GM18873 (cell line): ENCODE data around the gene FAAP100.

Experiments
- ATAC-seq: cut with Tn5 transposase; IDR thresholded peaks from one replicate; pipeline ENCODE4 v1.9.1; 2021; ENCODE audit warnings: mild to moderate bottlenecking, moderate library complexity, moderate number of reproducible peaks; ENCODE audit not compliant: unreplicated experiment, low FRiP score

FAAP100 gene

DNA sequence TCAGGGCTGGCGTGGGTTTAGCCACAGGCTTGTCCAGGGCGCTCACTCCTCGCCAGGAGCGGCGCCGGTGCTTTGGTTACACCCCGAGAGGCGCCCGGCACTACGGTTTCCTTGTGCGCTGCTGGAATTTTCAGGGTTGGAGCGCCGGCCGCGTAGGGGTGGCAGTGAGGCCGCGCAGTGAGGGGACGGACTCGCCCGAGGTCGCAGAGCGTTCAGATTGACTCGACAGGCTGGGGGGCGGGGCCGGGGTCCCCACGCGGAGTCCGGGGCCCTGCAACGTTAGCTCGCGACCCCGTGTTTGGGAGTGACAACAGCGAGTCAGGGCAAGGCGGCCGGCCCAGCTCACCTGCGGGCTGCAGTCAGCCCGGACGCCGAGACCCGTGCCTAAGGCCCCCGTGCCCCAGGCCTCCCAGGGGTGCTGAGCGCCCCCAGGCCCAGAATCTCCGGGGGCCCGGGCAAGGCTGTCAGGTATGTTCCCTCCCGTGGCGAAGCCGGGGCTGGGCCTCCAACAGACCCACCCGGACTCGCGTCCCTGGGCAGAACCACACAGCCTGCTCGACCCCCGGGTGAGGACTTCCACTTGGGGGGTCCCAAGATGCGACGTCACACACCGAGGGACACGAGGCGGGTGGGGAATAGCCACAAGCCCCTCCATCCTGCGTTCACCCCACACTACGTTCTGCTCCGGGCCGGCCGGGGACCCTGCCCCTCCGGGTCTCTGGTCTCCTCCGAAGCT lies 38.2 kb downstream of the FAAP100 start:
- no peak for ATAC-seq

DNA sequence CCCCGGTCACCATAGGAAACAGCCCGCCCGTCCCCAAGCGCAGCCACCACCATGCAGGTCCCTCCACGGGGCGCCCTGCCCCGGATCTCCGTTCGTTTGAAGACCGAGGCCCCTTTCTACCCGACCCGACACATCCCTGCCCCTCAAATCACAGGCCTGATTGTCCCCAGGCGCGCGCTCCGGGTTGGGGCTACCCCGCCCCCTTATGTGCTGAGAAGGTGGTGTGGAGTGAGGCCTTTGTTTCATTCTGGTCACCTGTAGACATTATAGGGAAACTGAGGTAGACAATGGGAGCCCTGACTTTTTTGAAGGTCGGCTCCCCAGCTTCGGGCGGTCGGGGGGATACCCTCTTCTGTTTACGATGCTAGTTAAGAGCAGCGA lies 38.8 kb downstream of the FAAP100 start:
- no peak for ATAC-seq

DNA sequence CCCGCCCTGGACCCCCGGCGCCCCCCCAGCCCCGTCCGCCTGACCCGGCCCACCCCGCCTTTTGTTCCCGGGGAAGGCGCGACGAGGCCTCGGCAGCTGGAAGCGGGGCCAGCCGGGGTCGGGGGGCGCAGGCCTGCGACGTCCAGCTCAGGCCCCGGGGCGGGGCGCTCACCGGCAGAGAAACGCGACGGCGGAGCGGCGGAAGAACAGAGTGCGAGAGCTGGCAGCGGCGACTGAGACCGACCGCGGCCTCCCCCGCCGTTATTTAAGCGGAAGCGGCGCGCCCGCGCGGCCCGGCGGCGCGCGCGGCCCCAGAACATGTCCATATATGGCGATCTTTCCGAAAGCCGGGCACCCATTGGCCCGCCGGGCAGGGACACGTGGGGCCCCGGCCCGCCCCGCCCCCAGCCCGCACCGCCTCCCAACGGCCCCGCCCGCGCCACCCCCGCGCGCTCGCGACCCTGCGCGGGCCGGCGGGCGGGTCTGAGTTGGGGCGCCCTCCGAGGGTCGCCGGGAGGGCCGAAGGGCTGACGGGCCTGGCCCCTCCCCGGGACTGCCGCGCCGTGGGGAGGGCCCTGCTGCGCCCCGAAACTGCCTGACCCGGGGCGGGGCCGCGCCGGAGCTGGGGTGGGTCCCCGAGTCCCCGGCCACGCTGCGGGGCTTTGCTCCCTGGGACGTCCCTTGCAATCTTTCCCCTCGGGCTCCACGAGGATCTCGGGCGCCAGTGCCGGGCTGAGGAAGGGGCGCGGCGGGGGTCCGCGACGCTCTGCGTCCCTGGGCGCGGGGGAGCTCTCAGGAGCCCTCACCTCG lies 39.4 kb downstream of the FAAP100 start, which contains the start of gene ACTG1:
ACTG1 (minus strand) TSS at position 238 of the 810 bp plus-strand sequence. CDS start 445 bp downstream, outside the sequence.
- ATAC-seq, result peak; percentile 28

DNA sequence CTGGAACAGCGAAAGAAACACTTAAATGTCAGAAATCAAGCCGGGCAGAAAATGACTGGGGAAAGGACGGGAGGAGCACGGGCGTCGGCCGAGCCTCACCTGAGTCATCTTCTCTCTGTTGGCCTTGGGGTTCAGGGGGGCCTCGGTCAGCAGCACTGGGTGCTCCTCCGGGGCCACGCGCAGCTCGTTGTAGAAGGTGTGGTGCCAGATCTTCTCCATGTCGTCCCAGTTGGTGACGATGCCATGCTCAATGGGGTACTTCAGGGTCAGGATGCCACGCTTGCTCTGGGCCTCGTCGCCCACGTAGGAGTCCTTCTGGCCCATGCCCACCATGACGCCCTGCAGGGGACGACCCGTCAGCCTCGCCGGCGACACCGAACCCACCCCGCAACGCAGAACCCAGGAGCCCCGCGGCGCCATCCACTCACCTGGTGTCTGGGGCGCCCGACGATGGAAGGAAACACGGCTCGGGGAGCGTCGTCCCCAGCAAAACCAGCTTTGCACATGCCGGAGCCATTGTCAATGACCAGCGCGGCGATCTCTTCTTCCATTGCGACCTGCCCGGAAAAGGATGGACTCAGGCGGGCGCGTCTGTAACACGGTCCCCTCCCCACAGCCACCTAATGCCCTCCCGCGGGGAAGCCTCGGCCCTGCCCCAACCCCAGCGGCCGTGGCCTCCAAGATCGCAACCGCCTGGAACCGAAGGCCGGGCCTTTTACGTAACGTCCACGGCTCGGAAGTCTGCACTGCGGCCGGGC lies 40.2 kb downstream of the FAAP100 start:
- peak; percentile 0 for ATAC-seq

DNA sequence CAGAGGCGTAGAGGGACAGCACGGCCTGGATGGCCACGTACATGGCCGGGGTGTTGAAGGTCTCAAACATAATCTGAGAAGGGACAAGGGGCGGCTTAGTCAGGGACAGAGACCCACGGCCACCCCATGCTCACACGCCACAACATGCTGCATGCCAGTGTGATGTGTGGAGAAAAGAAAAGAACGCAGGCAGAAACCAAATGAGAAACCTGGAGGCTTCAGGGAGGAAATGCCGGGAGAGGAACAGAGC lies 40.7 kb downstream of the FAAP100 start:
- no peak for ATAC-seq

DNA sequence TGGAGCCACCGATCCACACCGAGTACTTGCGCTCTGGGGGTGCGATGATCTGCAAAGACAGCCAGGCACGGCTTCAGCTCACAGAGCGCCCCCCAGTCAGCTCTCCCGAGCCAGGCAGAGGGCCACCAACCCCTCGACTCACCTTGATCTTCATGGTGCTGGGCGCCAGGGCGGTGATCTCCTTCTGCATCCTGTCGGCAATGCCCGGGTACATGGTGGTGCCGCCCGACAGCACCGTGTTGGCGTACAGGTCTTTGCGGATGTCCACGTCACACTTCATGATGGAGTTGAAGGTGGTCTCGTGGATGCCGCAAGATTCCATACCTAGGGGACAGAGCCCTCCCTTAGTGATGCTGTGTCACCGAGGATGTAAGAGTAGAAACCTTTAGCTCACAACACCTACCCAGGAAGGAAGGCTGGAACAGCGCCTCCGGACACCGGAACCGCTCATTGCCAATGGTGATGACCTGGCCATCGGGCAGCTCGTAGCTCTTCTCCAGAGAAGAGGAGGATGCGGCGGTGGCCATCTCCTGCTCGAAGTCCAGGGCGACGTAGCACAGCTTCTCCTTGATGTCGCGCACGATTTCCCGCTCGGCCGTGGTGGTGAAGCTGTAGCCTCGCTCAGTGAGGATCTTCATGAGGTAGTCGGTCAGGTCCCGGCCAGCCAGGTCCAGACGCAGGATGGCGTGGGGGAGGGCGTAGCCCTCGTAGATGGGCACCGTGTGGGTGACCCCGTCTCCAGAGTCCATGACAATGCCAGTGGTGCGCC lies 41.2 kb downstream of the FAAP100 start:
- ATAC-seq, result no peak

DNA sequence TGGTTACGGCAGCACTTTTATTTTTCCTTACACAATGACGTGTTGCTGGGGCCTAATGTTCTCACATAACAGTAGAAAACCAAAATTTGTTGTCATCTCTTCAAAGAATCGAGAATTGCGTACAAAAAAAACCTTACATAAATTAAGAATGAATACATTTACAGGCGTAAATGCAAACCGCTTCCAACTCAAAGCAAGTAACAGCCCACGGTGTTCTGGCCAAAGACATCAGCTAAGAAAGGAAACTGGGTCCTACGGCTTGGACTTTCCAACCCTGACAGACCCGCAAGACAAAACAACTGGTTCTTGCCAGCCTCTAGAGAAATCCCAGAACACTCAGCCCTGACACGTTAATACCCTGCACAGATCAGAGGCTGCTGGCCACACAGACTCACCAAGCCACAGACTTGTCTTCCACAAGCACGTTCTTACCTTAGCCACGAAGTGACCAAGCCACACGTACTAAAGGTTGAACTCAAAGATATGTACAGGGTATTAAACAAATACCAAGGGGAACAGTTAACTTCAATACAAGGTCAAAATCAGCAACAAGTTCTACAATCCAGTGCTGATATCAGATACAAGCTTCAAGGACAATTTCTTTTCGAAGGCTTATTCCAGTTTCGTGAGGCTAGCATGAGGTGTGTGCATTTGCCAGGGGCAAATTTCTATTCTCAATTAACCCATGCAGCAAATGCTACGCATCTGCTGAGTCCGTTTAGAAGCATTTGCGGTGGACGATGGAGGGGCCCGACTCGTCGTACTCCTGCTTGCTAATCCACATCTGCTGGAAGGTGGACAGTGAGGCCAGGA lies 42.0 kb downstream of the FAAP100 start:
- ATAC-seq, result no peak

DNA sequence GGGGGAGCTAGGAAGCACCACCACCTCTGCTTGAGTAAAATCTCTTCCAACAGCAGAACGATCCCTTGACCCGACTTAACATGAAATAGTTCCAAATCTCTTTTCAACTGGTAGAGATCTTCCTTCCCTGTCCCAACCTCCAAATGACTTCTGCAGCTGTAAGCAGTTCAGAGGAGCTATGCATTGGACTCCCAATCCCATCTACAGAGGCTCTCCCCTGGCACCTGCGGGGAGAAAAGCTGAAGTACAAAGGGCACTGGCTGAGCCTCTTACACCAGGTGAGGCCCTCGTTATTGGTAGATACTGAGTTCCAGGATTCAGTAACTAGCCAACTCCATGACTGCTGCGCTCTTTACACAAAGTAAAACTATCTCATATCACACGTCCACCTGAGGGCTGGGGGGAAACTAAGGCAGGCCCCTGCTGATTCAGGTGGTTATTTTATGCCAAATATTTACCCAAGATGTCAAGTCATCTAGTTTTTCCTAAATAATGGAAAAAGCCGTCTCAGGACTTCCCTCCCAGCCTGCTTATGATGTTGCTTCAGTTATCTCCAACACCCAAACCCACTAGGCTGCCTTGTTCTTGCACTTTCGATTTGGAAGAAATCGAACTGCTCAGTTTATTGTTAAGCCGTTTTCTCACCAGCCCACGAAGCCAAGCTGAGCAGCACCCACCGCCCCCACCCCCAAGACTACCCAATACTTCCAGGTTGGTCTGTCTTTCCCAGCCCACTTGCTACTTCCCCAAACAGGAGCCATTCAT lies 42.8 kb downstream of the FAAP100 start:
- ATAC-seq, result no peak

DNA sequence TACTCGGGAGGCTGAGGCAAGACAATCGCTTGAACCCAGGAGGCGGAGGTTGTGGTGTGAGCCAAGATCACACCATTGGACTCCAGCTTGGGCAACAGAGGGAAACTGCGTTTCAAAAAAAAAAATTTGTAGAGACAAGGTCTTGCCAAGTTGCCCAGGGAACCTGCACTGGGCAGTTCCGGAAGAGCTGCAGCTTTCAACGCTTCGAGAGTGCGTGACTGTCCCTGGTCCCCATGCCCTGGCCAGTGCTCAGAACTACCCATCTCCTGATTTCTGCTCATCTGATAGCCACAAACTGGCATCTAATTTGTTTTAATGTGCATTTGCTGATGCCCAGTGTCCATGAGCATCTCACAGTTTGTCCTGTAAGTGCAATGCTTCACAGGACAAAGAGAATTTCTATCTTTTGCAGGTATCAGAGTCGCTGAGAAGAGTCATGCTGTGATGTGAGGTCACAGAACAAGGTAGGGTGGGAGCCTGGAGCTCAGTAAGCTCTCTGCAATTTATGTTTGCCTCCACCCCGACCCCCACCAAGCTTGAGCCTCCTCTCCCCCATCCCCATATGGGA lies 43.4 kb downstream of the FAAP100 start:
- ATAC-seq, result no peak

DNA sequence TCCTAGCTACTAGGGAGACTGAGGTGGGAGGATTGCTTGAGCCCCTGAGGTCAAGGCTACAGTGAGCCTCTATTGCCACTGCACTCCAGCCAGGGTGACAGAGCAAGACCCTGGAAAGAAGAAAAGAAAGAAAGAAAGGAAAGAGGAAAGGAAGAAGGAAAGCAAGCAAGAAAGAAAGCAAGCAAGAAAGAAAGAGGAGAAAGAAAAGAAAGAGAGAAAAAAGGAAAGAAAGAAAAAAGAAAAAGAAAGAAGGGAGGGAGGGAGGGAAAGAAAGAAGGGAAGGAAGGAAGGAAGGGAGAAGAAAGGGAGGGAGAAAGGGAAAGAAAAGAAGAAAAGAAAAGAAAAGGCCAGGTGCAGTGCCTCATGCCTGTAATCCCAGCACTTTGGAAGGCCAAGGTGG lies 48.5 kb downstream of the FAAP100 start:
- no peak for ATAC-seq

DNA sequence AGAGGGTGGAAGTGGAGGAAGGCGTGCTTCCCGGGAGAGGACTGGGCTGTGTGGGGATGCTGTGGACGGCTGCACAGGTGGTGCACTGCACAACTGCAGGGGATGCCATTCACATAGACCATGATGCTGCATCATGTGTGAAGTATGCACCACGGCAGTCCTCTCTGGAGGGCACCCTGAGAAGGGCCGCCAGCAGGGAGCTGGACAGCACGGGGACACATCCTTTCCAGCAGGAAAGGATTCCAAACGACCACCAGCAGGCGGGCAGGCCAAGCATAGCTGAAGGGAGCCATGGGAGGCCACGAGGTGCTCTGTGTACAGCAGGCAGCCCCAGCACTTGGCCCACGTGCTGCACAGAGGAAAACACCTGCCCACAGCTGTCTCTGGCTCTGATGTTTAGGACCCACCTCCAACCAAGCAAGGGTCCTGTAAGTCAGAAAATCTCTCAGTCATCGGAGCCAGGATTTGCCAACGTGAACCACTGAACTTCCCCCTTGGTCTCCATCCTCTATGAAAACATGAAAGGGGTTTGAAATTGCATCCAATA lies 49.6 kb downstream of the FAAP100 start:
- no peak for ATAC-seq

DNA sequence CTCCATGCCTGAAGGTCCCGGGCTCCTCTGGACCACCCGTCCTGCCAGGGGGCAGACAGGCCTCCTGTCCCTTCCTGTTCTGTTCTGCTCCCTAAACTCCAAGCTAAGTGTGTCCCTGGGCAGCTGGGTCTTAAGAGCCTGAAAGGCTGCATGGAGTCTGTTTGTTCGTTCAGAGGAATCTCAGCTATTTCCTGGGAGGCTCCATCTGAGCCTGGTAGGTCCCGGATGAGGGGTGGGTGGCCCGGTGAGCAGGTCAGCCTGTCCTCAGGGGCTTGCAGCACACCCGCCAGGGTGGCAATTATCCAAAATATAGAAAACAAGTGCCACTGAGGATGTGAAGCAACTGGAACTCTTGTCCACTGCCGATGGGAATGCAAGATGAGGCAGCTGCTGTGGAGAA lies 52.1 kb downstream of the FAAP100 start:
- no peak for ATAC-seq

DNA sequence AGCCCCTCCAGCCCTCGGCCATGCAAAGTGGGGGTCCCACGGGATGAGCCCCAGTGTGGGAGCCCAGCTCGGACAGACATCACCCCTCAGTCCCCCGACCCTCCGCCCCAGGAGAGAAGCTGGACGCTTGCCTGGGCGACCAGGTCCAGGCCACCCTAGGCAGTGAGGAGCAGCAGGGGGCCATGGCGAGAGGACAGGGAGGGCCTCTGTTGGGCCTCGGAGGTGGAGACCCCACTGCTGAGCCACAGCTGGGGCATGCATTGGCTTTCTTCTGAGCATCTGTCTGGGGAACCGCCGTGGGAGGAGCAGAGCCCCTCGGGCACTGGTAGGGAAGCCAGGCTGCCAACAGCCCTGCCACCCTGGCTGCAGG lies 52.6 kb downstream of the FAAP100 start:
- ATAC-seq, result no peak

DNA sequence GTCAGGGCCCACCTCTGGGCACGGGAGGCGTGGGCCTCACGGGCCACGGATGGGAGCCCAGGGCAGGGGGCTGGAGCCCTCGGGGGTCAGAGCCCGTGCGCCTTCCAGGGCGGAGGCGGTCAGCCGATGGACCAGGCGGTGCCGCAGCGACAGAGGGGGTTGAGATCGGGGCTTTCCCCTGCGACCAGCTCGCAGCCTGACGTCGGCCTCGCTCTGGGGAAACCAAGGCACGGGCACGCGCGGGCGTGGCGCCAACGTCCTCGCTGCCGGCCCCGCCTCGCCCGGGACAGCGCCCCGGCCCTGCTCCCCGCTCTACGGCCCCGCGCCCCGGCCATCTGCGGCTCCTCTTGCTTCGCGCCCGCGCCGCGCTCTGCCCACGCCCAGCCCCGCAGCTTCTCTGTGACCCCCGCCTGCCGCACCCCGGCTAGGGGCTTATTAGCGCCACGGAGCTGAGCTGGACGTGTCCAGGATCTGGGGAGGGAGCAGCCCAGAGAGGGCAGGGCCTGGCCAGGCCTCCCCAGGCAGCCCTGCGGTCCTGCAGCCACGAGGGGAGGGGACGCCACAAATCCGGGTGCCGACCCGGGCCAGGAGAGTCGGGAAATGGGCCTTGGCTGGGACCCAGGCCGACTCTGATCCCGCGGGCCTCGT lies 53.1 kb downstream of the FAAP100 start:
- no peak for ATAC-seq

DNA sequence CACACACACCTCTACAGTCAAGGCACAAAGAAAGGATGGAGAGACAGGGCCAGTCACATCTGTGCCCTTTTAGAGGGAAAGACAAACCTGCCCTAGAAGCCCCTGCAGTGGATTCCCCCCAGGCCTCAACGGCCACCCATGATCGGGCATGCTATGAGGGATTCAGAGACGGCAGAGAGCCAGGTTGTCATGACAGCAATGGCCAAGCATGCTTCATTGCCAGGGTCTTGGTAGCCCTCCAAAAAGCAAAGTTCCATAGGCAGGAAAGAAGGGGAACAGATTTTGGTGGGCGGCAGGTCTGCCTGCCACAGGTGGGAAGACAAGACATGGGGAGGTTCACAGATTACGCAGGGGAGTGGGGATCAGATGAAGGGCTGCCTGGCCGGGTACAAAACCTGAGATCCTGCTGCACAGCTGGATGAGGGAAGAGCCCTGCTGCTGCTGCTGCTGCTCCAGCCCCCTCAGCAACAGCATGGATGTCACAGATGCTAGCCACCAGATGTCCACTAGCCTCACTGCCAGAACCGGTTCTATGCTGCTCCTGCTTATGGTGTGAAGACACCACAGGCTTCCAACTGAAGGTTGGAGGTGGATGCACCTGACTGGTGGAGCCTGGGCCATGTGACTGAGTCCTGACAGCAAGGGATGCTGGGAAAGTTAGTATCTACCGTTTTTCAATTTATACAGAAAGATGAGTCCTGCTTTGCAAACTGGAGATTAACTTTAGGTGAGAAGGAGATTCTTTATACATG lies 57.4 kb downstream of the FAAP100 start:
- ATAC-seq, result no peak

DNA sequence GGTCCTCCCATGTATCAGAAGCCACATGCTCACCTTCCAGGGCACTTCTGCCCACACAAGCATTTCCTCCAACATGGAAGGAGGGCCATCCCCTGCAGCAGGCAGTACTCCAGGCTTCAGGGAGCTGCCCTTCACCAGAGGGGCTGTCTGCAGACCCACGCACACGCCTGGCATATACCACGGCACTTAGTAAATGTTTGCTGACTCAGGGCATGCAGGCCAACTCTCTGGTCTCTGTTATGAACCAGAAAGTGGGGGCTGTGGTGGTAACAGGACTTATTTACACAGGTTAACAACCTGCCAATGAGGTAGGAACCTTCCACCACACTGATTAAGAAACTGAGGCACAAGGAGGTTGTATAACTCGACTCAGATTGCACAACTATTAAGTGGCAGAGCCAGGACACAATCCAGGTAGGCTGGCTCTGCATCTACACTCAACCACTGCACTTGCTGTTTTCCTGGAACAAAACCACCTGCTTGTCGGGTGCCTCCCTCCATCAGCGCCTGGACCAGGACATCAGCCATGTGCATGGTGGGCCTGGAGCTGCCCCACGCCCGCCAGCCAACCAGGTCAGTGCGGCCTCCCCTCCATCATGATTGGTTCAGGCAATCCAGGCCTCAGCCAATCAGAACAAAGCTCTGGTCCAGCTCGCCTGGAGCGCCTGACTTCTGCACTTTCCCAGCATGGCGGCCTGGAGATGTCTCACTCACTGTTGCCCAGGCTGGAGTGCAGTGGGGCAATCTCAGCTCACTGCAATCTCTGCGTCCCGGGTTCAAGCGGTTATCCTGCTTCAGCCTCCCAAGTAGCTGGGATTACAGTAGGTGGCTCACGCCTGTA lies 58.7 kb downstream of the FAAP100 start:
- ATAC-seq, result no peak

DNA sequence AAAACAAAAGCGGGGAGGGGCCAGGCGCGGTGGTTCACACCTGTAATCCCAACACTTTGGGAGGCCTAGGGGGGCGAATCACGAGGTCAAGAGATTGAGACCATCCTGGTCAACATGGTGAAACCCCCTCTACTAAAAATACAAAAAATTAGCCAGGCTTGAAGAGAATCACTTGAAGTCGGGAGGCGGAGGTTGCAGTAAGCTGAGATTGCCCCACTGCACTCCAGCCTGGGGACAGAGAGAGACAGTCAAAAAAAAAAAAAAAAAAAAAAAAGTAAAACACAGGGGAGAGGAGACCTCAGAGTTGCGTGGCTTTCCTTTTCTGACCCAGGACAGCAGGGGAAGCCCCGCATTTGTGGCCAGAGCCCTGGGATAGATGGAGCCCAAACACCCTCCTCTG lies 59.4 kb downstream of the FAAP100 start:
- ATAC-seq, result no peak
